Activated CD4-positive, alpha-beta memory T cell treated with anti-CD3 and anti-CD28 coated beads for 36 hours (primary cell): ENCODE data around the gene PARP14. TPM values are rescaled to one million over a fixed set of nuclear protein-coding genes. Genes with fewer than 3 reads are reported as not detected.
"Not testable (repeated sequence)": the region's sequence is repeated elsewhere in the genome, so short reads cannot be mapped to it uniquely, and the experiment has no call there.

Source experiments
- CTCF ChIA-PET: fragments of 350-600 bp; sonication (Branson Sonifier 250); formaldehyde crosslinking; loops from one replicate; lab custom pipeline; 2021; ENCODE audit warnings: antibody characterized with exemption, inconsistent platforms; lab: Charles Lee
- POLR2A ChIA-PET: fragments of 350-600 bp; sonication (Branson Sonifier 250); formaldehyde crosslinking; loops from one replicate; lab custom pipeline; 2021; ENCODE audit warnings: antibody characterized with exemption; lab: Charles Lee
- DNase-seq: peaks from one replicate; pipeline ENCODE4 v3.0.0-alpha.2; 2020
- H3K27ac Mint-ChIP-seq: one replicate; pipeline ENCODE4 v1.8.0; 2021; ENCODE audit warnings: mixed read lengths
- H3K27me3 Mint-ChIP-seq: one replicate; pipeline ENCODE4 v1.8.0; 2021; ENCODE audit warnings: mixed read lengths
- H3K36me3 Mint-ChIP-seq: one replicate; pipeline ENCODE4 v1.8.0; 2021; ENCODE audit warnings: mixed read lengths
- H3K4me1 Mint-ChIP-seq: one replicate; pipeline ENCODE4 v1.8.0; 2021; ENCODE audit warnings: low read depth, mixed read lengths
- H3K4me3 Mint-ChIP-seq: one replicate; pipeline ENCODE4 v1.8.0; 2021; ENCODE audit warnings: mild to moderate bottlenecking, mixed read lengths
- H3K9me3 Mint-ChIP-seq: one replicate; pipeline ENCODE4 v1.8.0; 2021; ENCODE audit warnings: mixed read lengths
- intact Hi-C: fragments of 100-400 bp; cut with micrococcal nuclease; formaldehyde crosslinking; loops from one replicate; pipeline ENCODE4 v1.15.1; 2023
- total RNA-seq, 2 experiments: library from RNA; stranded (reverse); gene quantifications; one replicate each; pipeline ENCODE4 v1.2.3, GENCODE V29; 2021

The PARP14 gene
- total RNA-seq, 2 experiments from 2014 or later = 50.8 to 51.6 TPM

GRCh38 chr3:122692674-122693073 lies 12.0 kb downstream of the PARP14 start:
- Mint-ChIP-seq H3K36me3 (peaks cover 49% of the 10 kb centered on the region), H3K9me3 (no peaks in the 10 kb centered on the region), H3K27ac (no peak overlapping the region), H3K4me1 (peaks cover 14% of the 10 kb centered on the region), H3K27me3 (no peaks in the 10 kb centered on the region), H3K4me3 (no peak overlapping the region)
- DNase-seq = no peak
- ChIA-PET CTCF (no interaction called here), POLR2A (interaction anchor here (0.7 kb wide), 1 partner anchor 29 kb away, joined by 3 read pairs; no protein-coding TSS in a partner anchor)
- intact Hi-C loops = no loop called here

GRCh38 chr3:122694966-122695365 lies 14.3 kb downstream of the PARP14 start:
- Mint-ChIP-seq H3K27me3 (no peaks in the 10 kb centered on the region), H3K4me3 (no peak overlapping the region), H3K27ac (no peak overlapping the region), H3K4me1 (peaks cover 10% of the 10 kb centered on the region), H3K36me3 (peaks cover 59% of the 10 kb centered on the region), H3K9me3 (no peaks in the 10 kb centered on the region)
- CTCF ChIA-PET = no interaction called here
- DNase-seq = no peak
- POLR2A ChIA-PET = no interaction called here
- intact Hi-C loops = no loop called here

DNA sequence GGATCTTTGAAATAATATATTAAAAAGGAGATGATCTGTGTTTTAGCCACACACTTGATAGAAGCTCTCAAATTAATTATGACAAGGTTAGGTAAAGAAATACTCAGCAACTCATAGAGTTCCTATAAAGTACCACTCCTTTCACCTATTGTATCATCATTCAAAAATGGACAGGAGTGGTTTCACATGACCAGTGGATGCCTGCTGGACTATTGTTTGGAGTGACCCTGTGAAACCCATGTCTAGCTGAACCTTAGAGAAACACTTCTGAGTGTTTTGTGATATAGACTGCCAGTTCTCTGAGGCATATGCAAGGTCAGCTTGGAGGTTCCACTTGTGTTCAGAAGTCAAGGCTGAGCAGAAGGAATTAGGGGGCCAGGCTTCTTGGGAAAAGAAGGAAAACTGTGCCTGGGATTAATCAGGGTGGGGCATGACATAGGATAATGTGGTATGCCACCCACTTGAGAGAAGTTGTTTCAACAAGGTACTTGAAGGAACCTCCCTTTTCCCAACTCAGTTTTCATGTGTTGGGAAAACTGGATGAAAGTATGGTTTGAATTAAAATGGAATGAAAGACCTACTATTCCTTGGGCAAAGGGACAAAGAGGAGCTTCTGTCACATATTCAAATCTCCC lies 15.4 kb downstream of the PARP14 start:
- Mint-ChIP-seq H3K4me1 (peaks cover 10% of the 10 kb centered on the region), H3K4me3 (no peak overlapping the region), H3K27ac (no peak overlapping the region), H3K27me3 (no peaks in the 10 kb centered on the region), H3K9me3 (no peaks in the 10 kb centered on the region), H3K36me3 (peaks cover 65% of the 10 kb centered on the region)
- intact Hi-C loops = no loop called here
- ChIA-PET POLR2A (no interaction called here), CTCF (interaction anchor here (1.5 kb wide), 1 partner anchor 12 kb away, joined by 4 read pairs; no protein-coding TSS in a partner anchor)
- DNase-seq = no peak

GRCh38 chr3:122697952-122698620 lies 17.4 kb downstream of the PARP14 start:
- DNase-seq = no peak
- Mint-ChIP-seq H3K4me3 (no peak overlapping the region), H3K27ac (no peak overlapping the region), H3K4me1 (peaks cover 10% of the 10 kb centered on the region), H3K36me3 (peaks cover 64% of the 10 kb centered on the region), H3K9me3 (no peaks in the 10 kb centered on the region), H3K27me3 (no peaks in the 10 kb centered on the region)
- intact Hi-C loops = no loop called here
- POLR2A ChIA-PET = interaction anchor here (1.1 kb wide), 1 partner anchor 11 kb away, joined by 3 read pairs; no protein-coding TSS in a partner anchor
- CTCF ChIA-PET = no interaction called here

DNA sequence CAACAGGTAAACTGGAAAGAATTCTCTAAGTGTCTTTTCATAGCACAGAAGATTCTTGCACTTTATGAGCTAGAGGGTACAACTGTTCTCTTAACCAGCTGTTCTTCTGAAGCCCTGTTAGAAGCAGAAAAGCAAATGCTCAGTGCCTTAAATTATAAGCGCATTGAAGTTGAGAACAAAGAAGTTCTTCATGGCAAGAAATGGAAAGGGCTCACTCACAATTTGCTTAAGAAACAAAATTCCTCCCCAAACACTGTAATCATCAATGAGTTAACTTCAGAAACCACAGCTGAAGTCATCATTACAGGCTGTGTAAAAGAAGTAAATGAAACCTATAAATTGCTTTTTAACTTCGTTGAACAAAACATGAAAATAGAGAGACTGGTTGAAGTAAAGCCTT lies 19.6 kb downstream of the PARP14 start:
- Mint-ChIP-seq H3K4me1 (peaks cover 5% of the 10 kb centered on the region), H3K9me3 (no peaks in the 10 kb centered on the region), H3K36me3 (peaks cover 58% of the 10 kb centered on the region), H3K27me3 (no peaks in the 10 kb centered on the region), H3K27ac (no peak overlapping the region), H3K4me3 (no peak overlapping the region)
- intact Hi-C loops = no loop called here
- DNase-seq = no peak
- POLR2A ChIA-PET = no interaction called here
- CTCF ChIA-PET = interaction anchor here (1.1 kb wide), 1 partner anchor 140 kb away, joined by 3 read pairs; no protein-coding TSS in a partner anchor

GRCh38 chr3:122705379-122705778 lies 24.7 kb downstream of the PARP14 start:
- DNase-seq = no peak
- peaks cover 54% of the 10 kb centered on the region for H3K36me3 Mint-ChIP-seq
- H3K4me3 Mint-ChIP-seq = no peak overlapping the region
- CTCF ChIA-PET = interaction anchor here (0.6 kb wide), 1 partner anchor 121 kb away, joined by 3 read pairs; no protein-coding TSS in a partner anchor
- intact Hi-C loops = no loop called here
- no peak overlapping the region for H3K27ac Mint-ChIP-seq
- H3K27me3 Mint-ChIP-seq = no peaks in the 10 kb centered on the region
- H3K4me1 Mint-ChIP-seq = peaks cover 18% of the 10 kb centered on the region
- POLR2A ChIA-PET = no interaction called here
- H3K9me3 Mint-ChIP-seq = no peaks in the 10 kb centered on the region

GRCh38 chr3:122710616-122711251 lies 30.1 kb downstream of the PARP14 start:
- H3K27me3 Mint-ChIP-seq, H3K9me3 Mint-ChIP-seq, H3K4me3 Mint-ChIP-seq, intact Hi-C loops, CTCF ChIA-PET, H3K27ac Mint-ChIP-seq, DNase-seq: not testable (repeated sequence)
- peaks cover 63% of the 10 kb centered on the region for H3K36me3 Mint-ChIP-seq
- POLR2A ChIA-PET = interaction anchor here (0.6 kb wide), 1 partner anchor 46 kb away, joined by 3 read pairs; no protein-coding TSS in a partner anchor
- H3K4me1 Mint-ChIP-seq = peaks cover 31% of the 10 kb centered on the region

GRCh38 chr3:122714273-122714672 lies 33.6 kb downstream of the PARP14 start:
- ChIA-PET POLR2A (no interaction called here), CTCF (interaction anchor here (0.6 kb wide), 3 partner anchors 334 to 840 kb away, joined by 3 read pairs; no protein-coding TSS in a partner anchor)
- H3K9me3 Mint-ChIP-seq = no peaks in the 10 kb centered on the region
- H3K36me3 Mint-ChIP-seq = peaks cover 61% of the 10 kb centered on the region
- no peaks in the 10 kb centered on the region for H3K27me3 Mint-ChIP-seq
- no peak overlapping the region for H3K27ac Mint-ChIP-seq
- peaks cover 24% of the 10 kb centered on the region for H3K4me1 Mint-ChIP-seq
- no peak overlapping the region for H3K4me3 Mint-ChIP-seq
- intact Hi-C loops = no loop called here
- DNase-seq = no peak

- ChIA-PET POLR2A (no interaction called here), CTCF (no interaction called here)
- H3K4me1 Mint-ChIP-seq = peaks cover 3% of the 10 kb centered on the region
- no peak overlapping the region for H3K27ac Mint-ChIP-seq
- intact Hi-C loops = no loop called here
- H3K4me3 Mint-ChIP-seq = no peak overlapping the region
- H3K27me3 Mint-ChIP-seq = no peaks in the 10 kb centered on the region
- H3K9me3 Mint-ChIP-seq = no peaks in the 10 kb centered on the region
- H3K36me3 Mint-ChIP-seq = peaks cover 51% of the 10 kb centered on the region
- no peak for DNase-seq
Measured at GRCh38 chr3:122716667-122717066, 36.0 kb downstream of the PARP14 start.

DNA sequence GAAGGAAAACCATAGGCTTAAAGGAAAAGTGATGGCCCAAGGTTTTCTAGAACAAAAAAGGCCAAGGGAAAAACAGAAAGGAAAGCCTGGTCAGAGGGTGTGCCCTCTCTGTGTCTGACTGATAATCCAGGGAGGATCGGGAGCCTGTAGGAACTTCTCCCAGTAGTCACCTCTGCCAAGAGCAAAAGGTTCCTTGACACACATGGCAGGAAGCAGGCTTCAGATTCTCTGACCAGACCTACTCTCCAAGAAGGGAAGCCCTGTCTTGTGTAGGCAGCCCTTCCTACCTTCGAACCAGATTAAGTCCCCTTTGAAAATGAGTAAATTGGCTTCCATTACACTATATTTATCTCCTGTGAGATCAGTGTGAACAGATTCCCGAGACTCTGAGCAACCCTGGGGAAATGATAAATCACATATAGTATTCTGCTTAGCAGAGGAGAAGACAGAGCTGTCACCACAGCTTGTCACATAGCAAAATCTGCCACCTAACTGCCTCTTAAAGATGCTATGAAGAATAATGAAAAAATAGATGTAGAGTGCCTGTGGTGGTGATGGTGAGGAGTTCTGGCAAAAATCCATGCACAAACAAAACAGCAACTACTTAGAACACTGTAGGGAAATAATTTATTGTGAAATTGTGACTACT lies 38.8 kb downstream of the PARP14 start:
- Mint-ChIP-seq H3K27ac (no peak overlapping the region), H3K36me3 (peaks cover 53% of the 10 kb centered on the region)
- POLR2A ChIA-PET = no interaction called here

DNA sequence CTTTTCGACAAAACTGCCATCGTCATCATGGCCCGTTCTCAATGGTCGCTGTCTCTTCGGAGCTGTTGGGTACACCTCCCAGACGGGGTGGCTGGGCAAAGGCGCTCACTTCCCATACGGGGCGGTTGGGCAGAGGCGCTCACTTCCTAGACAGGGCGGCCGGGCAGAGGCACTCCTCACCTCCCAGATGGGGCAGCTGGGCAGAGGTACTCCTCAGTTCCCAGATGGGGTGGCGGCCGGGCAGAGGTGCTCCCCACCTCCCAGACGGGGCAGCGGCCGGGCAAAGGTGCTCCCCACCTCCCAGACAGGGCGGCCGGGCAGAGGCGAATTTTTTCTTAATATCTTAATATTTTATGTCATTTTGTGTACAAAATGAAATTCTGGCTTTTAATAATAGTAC lies 44.5 kb downstream of the PARP14 start:
- CTCF ChIA-PET = no interaction called here
- intact Hi-C loops = no loop called here

More for the DNA sequence above, 38.8 kb downstream of the PARP14 start:
- no peak for DNase-seq
- CTCF ChIA-PET = no interaction called here
- Mint-ChIP-seq H3K4me3 (no peak overlapping the region), H3K9me3 (no peaks in the 10 kb centered on the region), H3K27me3 (no peaks in the 10 kb centered on the region), H3K4me1 (no peaks in the 10 kb centered on the region)
- intact Hi-C loops = no loop called here

DNA sequence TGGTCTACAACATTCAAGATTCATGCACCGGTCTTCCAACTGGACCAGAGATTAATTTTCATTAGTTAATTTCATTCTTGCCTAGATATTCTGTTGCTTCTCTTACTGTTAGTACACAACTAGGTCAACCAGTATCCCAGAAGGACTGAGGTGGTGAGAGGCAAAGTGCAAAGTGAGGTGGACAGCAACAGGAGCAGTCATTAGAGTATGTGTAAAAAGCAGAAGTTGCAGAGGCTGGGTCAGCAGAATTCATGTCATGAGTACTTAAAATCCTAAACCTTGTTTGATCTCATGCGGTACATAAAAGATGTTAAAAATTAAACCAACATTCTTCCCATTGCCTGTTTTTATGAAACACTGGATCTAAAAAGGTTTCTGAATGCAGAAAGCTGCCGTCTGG lies 46.7 kb downstream of the PARP14 start:
- H3K27ac Mint-ChIP-seq = no peak overlapping the region
- peaks cover 2% of the 10 kb centered on the region for H3K9me3 Mint-ChIP-seq
- peaks cover 42% of the 10 kb centered on the region for H3K36me3 Mint-ChIP-seq
- intact Hi-C loops = no loop called here
- H3K4me1 Mint-ChIP-seq = no peaks in the 10 kb centered on the region
- no peak overlapping the region for H3K4me3 Mint-ChIP-seq
- POLR2A ChIA-PET = no interaction called here
- DNase-seq = no peak
- no peaks in the 10 kb centered on the region for H3K27me3 Mint-ChIP-seq
- CTCF ChIA-PET = no interaction called here

More for the DNA sequence above, 44.5 kb downstream of the PARP14 start:
- POLR2A ChIA-PET = no interaction called here
- H3K27me3 Mint-ChIP-seq = no peaks in the 10 kb centered on the region
- H3K36me3 Mint-ChIP-seq = peaks cover 46% of the 10 kb centered on the region
- H3K4me3 Mint-ChIP-seq = no peak overlapping the region
- H3K27ac Mint-ChIP-seq = no peak overlapping the region
- no peaks in the 10 kb centered on the region for H3K4me1 Mint-ChIP-seq
- peaks cover 2% of the 10 kb centered on the region for H3K9me3 Mint-ChIP-seq
- DNase-seq = no peak
